Mucosa of rectum (tissue), 2 donors: Measurements from ENCODE around the gene PSTPIP1.

Experiments
- H3K27ac ChIP-seq, 2 donors: one replicate each; pipeline ENCODE4 v1.7.0; 2013; ENCODE audit warnings: inconsistent platforms in 2 of 2, low read depth in 2 of 2, low read length in 2 of 2
- H3K27me3 ChIP-seq, 2 donors: one replicate each; pipeline ENCODE4 v1.7.0; 2013; ENCODE audit warnings: low read length in 2 of 2; ENCODE audit not compliant: control insufficient read depth in 2 of 2, insufficient read depth in 2 of 2
- H3K36me3 ChIP-seq, 2 donors: one replicate each; pipeline ENCODE4 v1.7.0; 2013; ENCODE audit warnings: low read length in 2 of 2; ENCODE audit not compliant: control insufficient read depth in 2 of 2, insufficient read depth in 2 of 2
- H3K4me1 ChIP-seq, 2 donors: one replicate each; pipeline ENCODE4 v1.7.0; 2013; ENCODE audit warnings: low read length in 2 of 2, mild to moderate bottlenecking in 1 of 2; ENCODE audit not compliant: control insufficient read depth in 2 of 2, insufficient read depth in 2 of 2
- H3K4me3 ChIP-seq, 2 donors: one replicate each; pipeline ENCODE4 v1.7.0; 2013; ENCODE audit warnings: low read length in 2 of 2
- H3K9ac ChIP-seq, 2 donors: one replicate each; pipeline ENCODE4 v1.7.0; 2013; ENCODE audit warnings: low read length in 2 of 2, low read depth in 1 of 2, mild to moderate bottlenecking in 1 of 2
- H3K9me3 ChIP-seq, 2 donors: one replicate each; pipeline ENCODE4 v1.7.0; 2013; ENCODE audit warnings: low read length in 2 of 2; ENCODE audit not compliant: control insufficient read depth in 2 of 2
- donor health status: healthy.
- donor health status: Normal muscosa, but diverticular disease.

Gene PSTPIP1

DNA sequence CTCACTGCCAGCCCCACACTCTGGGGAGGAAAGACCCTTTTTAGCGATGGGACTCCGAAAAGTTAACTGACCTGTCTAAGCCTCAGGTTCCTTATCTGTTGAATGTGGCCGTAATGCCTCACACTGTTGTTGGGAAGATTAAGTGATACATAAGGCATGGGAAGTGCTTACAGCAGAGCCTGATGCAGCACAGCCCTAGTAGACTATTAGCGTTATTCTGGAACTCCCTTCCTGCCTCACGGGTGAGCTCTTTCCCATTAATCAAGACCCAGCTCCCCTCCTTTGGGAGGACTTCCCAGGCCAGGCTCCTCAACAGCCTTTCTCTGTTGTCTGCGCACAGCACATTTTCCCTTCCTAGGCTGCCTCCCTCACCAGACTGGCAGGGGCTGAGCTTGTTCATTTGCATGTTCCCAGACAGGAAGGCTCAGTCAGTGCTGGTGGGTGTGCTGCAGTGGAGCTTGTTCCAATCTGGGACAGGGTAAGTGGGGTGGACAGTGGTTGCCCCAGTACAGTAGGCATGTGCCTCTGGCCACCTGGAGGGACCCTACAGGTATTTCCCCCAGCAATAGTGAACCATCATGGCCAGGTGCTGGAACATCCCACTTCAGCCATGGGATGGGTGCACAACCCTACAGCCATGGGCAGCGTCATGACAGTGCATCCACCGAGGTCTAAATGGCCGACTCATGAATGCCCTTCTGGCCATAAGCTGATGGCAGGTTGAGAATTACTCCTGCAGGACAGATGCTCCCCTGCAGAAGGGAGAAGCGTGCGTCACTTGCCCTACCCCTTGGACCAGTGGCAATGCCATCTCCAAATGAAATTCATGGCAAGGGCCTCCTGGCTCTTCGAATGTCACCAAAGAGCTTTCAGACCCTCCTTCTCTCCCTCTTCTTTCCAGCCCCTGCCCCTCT, 5.8 kb upstream of the PSTPIP1 start:
- Histone ChIP-seq H3K4me1 (peaks cover 0 to 3% of the 10 kb centered on the region in 2 donors), H3K9me3 (no peaks in the 10 kb centered on the region), H3K27ac (peak overlapping the region in 1 of 2 donors; percentile 48), H3K4me3 (no peak overlapping the region), H3K27me3 (no peaks in the 10 kb centered on the region), H3K36me3 (no peaks in the 10 kb centered on the region), H3K9ac (no peak overlapping the region)

DNA sequence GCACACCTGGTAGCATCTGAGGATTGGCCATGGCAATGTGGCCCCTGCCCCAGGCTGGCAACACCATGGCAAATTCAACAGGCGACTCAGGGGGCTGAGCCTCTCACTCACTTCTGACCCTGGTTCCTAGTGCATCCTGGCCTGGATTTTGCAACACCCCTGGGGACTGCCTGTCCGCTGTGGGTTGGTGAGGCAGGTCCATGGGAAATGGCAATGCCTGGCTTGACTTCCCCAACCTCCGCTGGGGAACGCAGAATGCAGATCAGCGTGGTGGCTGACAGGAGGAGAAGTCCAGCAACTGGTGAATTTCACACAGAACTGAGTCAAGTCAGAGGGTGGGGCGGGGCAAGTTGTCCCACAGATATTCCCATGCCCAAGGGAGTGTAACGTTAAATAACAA, 3.9 kb upstream of the PSTPIP1 start:
- no peak overlapping the region for H3K27ac ChIP-seq
- no peaks in the 10 kb centered on the region for H3K9me3 ChIP-seq
- no peaks in the 10 kb centered on the region for H3K27me3 ChIP-seq
- H3K36me3 ChIP-seq, result no peaks in the 10 kb centered on the region
- no peak overlapping the region for H3K9ac ChIP-seq
- H3K4me3 ChIP-seq, result no peak overlapping the region
- peaks cover 4 to 5% of the 10 kb centered on the region in 2 donors for H3K4me1 ChIP-seq

- H3K27ac ChIP-seq, result no peak overlapping the region
Observed at GRCh38 chr15:76991741-76992645, 2.9 kb upstream of the PSTPIP1 start.

GRCh38 chr15:76993114-76993725, 1.7 kb upstream of the PSTPIP1 start:
- Histone ChIP-seq H3K27ac (no peak overlapping the region), H3K4me3 (no peak overlapping the region), H3K9me3 (no peaks in the 10 kb centered on the region), H3K4me1 (peaks cover 9% of the 10 kb centered on the region in 2 donors), H3K27me3 (no peaks in the 10 kb centered on the region), H3K36me3 (no peaks in the 10 kb centered on the region), H3K9ac (no peak overlapping the region)

More at GRCh38 chr15:76991741-76992645, 2.9 kb upstream of the PSTPIP1 start:
- H3K36me3 ChIP-seq, result no peaks in the 10 kb centered on the region
- peaks cover 9% of the 10 kb centered on the region in 2 donors for H3K4me1 ChIP-seq
- no peak overlapping the region for H3K4me3 ChIP-seq
- no peaks in the 10 kb centered on the region for H3K27me3 ChIP-seq
- H3K9me3 ChIP-seq, result no peaks in the 10 kb centered on the region
- no peak overlapping the region for H3K9ac ChIP-seq

GRCh38 chr15:76994001-76994400, 925 bp upstream of the PSTPIP1 start:
- H3K9ac ChIP-seq, result no peak overlapping the region
- no peaks in the 10 kb centered on the region for H3K36me3 ChIP-seq
- no peaks in the 10 kb centered on the region for H3K9me3 ChIP-seq
- H3K4me1 ChIP-seq, result peaks cover 9% of the 10 kb centered on the region in 2 donors
- no peak overlapping the region for H3K27ac ChIP-seq
- H3K27me3 ChIP-seq, result no peaks in the 10 kb centered on the region
- H3K4me3 ChIP-seq, result no peak overlapping the region

GRCh38 chr15:76994496-76994895, 430 bp upstream of the PSTPIP1 start:
- peaks cover 9% of the 10 kb centered on the region in 2 donors for H3K4me1 ChIP-seq
- no peaks in the 10 kb centered on the region for H3K27me3 ChIP-seq
- H3K36me3 ChIP-seq, result no peaks in the 10 kb centered on the region
- H3K4me3 ChIP-seq, result no peak overlapping the region
- H3K9ac ChIP-seq, result no peak overlapping the region
- peak overlapping the region in 1 of 2 donors; percentile 76 for H3K27ac ChIP-seq
- no peaks in the 10 kb centered on the region for H3K9me3 ChIP-seq

DNA sequence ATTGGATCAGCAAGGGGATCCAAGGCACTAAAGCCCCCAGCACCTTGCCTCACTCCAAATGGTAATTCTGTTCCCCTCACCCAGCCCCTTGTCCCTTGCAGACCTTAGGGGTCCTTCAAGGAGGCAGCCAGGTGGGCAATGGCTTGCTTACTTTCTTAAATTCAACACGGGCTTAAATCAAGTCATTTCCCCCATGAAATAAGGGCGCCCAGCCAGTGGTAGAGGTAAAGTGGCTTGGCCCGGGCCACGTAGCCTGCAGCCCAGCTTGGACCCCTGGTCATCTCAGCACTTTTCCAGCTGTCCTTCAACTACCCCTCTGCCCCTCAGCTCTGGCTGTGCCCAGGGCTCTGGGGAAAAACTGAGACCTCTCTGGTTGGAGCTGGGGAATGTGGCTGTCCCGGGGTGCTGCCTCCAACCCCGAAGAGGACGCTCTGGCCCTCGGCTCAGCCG, 1.2 kb downstream of the PSTPIP1 start:
- Histone ChIP-seq H3K9ac (peak overlapping the region; percentile 37 to 52), H3K27ac (peak overlapping the region; percentile 37 to 76), H3K27me3 (no peaks in the 10 kb centered on the region), H3K4me1 (peaks cover 9% of the 10 kb centered on the region in 2 donors), H3K9me3 (no peaks in the 10 kb centered on the region), H3K4me3 (peak overlapping the region; percentile 34 to 68), H3K36me3 (no peaks in the 10 kb centered on the region)

- Histone ChIP-seq H3K9ac (peak overlapping the region; percentile 37 to 41), H3K4me3 (peak overlapping the region; percentile 34 to 68), H3K4me1 (peaks cover 9% of the 10 kb centered on the region in 2 donors), H3K27me3 (no peaks in the 10 kb centered on the region), H3K9me3 (no peaks in the 10 kb centered on the region), H3K27ac (peak overlapping the region in 1 of 2 donors; percentile 76), H3K36me3 (no peaks in the 10 kb centered on the region)
Observed at GRCh38 chr15:76996526-76997401, 1.8 kb downstream of the PSTPIP1 start.

DNA sequence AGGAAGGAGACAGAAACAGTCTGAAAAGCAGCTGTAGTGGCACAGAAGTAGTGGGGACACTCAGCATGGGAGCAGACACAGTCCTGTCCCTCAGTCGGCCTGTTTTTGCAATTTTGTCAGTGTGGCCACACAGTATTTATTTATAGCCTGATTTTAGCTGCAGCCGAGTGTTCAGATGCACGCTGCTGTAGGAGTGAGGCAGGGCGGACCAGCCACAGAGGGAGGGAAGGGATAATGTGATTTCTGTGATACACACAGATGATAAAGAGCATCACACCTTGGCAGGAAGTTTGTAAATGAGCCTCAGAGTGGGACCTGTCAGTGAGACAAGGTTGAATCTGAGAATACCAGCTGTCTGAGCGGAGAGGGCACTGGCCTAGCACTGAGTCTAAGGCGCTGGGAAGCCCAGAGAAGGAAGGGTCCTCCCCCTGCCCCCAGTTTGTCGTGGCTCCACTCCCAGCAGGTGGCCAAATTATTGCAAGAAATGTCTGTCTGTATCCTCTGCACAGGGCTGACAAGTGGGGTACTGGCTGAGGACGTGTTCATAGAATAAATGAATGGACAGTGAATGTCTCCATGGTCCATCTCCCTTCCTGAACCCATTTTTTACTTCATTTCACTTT, 3.8 kb downstream of the PSTPIP1 start:
- no peaks in the 10 kb centered on the region for H3K9me3 ChIP-seq
- H3K9ac ChIP-seq, result no peak overlapping the region
- no peak overlapping the region for H3K4me3 ChIP-seq
- H3K27me3 ChIP-seq, result no peaks in the 10 kb centered on the region
- no peaks in the 10 kb centered on the region for H3K36me3 ChIP-seq
- no peak overlapping the region for H3K27ac ChIP-seq
- H3K4me1 ChIP-seq, result peaks cover 9 to 16% of the 10 kb centered on the region in 2 donors
